Astrocyte of the hippocampus (primary cell): ENCODE results near the gene CHST11.

Experiments
- DNase-seq: peaks from one replicate; pipeline ENCODE4 v3.0.0; 2011; ENCODE audit warnings: low read depth, low spot score

The CHST11 gene

GRCh38 chr12:104672096-104672445 lies 215.3 kb downstream of the CHST11 start:
- DNase-seq = no peak

- peak; percentile 35 for DNase-seq
Observed at GRCh38 chr12:104672501-104673265, 215.9 kb downstream of the CHST11 start.

- no peak for DNase-seq
Observed at GRCh38 chr12:104673294-104673693, 216.5 kb downstream of the CHST11 start.

GRCh38 chr12:104673696-104674482 lies 217.1 kb downstream of the CHST11 start:
- DNase-seq = no peak

GRCh38 chr12:104676636-104677035 lies 219.9 kb downstream of the CHST11 start:
- no peak for DNase-seq

- DNase-seq = no peak
Observed at GRCh38 chr12:104677441-104678089, 220.8 kb downstream of the CHST11 start.

- no peak for DNase-seq
Observed at GRCh38 chr12:104680070-104680469, 223.3 kb downstream of the CHST11 start.

GRCh38 chr12:104680491-104680890 lies 223.7 kb downstream of the CHST11 start:
- no peak for DNase-seq

- DNase-seq = no peak
Observed at GRCh38 chr12:104681012-104681690, 224.4 kb downstream of the CHST11 start.

GRCh38 chr12:104682790-104683279 lies 226.1 kb downstream of the CHST11 start:
- no peak for DNase-seq

- DNase-seq = peak; percentile 23
Observed at GRCh38 chr12:104683831-104684503, 227.2 kb downstream of the CHST11 start.

- DNase-seq = no peak
Observed at GRCh38 chr12:104684884-104685283, 228.1 kb downstream of the CHST11 start.

- DNase-seq = no peak
Observed at GRCh38 chr12:104685366-104685765, 228.6 kb downstream of the CHST11 start.

- no peak for DNase-seq
Observed at GRCh38 chr12:104686196-104686595, 229.4 kb downstream of the CHST11 start.

- no peak for DNase-seq
Observed at GRCh38 chr12:104687823-104688573, 231.2 kb downstream of the CHST11 start.

GRCh38 chr12:104689635-104690034 lies 232.9 kb downstream of the CHST11 start:
- no peak for DNase-seq

- DNase-seq = no peak
Observed at GRCh38 chr12:104691721-104692556, 235.2 kb downstream of the CHST11 start.

GRCh38 chr12:104692557-104693218 lies 235.9 kb downstream of the CHST11 start:
- no peak for DNase-seq

- DNase-seq = no peak
Observed at GRCh38 chr12:104693493-104693892, 236.7 kb downstream of the CHST11 start.
